HuH-7 (cell line): Measurements from ENCODE around the gene DSP.

Experiments used
- DNase-seq: peaks from one replicate; pipeline ENCODE4 v3.0.0; 2011; ENCODE audit warnings: low spot score

Gene DSP

GRCh38 chr6:7604506-7604905 lies 63.0 kb downstream of the DSP start:
- DNase-seq, result no peak

- no peak for DNase-seq
Observed at GRCh38 chr6:7615611-7616383, 74.3 kb downstream of the DSP start.

DNA sequence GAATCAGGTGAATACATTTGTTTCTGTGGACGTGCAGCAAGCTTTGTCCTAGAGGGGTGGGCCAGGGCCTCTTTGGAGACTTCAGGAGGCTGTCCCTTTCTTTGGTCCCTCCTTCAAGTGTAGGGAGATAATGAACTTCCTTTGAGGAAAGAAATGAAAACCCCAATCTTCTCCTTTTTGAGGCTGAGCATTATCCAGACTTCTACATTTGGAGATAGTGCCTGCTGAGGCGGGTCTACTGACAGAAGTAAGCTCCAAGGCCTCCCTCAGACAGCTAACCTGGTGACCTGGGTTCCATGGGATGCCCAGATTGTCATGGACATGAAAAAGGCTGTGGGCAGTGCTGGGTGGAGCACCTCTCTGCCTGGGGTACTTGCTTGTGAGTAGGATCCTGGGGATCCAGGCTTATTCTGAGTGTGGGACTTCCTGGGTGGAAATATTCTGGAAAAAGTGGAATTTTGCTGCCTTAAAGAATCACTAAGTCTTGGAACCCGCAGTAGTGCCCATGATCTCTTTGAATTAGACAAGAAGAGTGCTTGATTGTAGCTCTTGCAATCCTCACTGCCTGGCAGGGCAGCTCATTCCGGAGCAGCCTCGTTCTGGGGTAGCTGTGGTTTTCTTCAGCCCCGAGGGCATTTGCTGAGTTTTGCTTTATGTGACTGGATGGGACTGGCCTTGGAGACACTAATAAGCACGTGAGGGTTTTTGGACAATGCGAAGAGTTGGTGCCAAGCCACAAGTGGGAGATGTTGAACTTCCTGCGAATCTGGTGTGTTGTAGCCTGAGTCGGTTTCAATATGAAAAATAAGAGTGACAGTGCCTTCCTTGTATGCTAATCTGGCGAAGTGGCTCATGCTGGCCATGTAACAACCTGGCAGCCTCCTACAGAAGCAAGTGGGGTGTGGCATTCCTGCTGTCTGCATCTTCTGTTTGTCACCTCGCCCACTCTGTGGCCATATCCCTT lies 76.6 kb downstream of the DSP start:
- DNase-seq, result no peak

DNA sequence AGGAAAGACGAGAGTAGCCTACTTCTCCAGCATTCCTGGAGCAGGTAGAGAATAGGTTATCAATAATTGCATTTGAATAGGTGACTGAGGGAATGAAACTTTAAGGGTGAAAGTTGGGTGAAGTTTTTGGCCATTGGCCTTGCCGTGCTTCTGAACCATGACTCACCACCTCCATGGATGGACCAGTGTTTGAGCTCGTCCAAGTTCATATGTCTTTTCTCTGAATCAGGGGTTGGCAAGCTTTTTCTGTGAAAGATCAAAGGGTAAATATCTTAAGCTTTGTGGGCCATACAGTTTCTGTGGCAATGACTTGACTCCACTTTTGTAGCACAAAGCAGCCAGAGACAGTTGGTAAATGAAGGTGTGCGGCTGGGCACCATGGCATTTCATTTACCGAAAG lies 80.3 kb downstream of the DSP start:
- DNase-seq, result no peak

GRCh38 chr6:7624796-7625710 lies 83.6 kb downstream of the DSP start:
- no peak for DNase-seq

- DNase-seq, result no peak
Observed at GRCh38 chr6:7628479-7628878, 87.0 kb downstream of the DSP start.

DNA sequence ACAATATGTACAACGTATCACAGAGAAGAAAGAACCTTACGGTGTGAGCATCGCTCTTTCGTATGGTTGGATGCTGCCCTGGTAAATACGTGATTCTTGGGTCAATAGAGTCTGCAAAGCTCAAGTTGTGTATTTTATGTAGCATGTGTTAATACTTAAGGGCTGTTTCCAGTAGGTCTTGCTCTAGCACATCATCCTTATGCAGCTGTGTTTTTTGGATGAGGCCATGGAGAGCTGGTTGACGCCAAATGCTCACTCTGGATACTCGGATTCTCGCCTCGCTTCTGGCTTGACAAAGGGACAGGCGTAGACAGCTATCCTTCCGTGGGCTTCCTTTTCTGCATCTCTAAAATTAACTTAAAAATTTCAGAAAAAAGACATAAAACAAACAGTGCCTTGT lies 87.4 kb downstream of the DSP start:
- no peak for DNase-seq

- no peak for DNase-seq
Observed at GRCh38 chr6:7629321-7629720, 87.8 kb downstream of the DSP start.

GRCh38 chr6:7630792-7631191 lies 89.3 kb downstream of the DSP start:
- no peak for DNase-seq

DNA sequence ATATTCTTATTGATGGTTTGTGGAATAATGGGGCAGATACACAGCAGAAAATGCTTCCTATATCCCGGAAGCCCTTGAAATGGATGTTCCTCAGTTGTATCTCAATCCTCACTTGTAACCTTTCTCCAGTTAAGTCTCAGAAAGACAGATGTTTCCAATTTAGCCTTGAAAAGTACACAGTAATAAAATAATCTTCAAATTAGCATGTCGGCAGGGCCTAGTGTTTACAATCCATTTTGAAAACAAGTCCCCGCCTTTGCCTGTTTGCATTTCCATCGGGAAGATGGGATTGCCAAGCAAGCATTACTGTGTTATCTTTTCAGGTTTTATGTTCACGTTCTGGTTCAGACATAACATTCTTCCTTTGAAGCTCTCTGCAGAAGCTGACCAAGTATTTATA lies 90.0 kb downstream of the DSP start:
- no peak for DNase-seq

GRCh38 chr6:7632501-7633290 lies 91.2 kb downstream of the DSP start:
- DNase-seq, result no peak

DNA sequence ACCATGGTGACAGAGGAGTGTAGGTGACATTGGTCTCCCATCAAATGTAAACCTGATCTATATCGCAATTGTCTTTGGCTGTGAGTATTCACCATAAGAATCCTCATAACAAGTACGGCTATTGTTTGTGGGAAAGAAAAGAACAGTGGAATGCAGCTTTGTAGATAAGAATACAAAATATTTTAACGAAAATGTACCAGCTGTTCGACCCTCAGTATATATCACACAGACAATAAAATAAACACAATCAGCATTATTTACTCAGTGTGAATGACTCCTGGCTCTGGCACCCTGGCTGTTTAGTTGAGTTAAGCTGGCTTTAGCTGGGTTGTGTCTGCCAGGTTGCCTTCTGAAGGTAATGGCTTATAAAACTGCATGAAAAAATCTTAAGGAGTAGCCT lies 91.9 kb downstream of the DSP start:
- DNase-seq, result no peak

DNA sequence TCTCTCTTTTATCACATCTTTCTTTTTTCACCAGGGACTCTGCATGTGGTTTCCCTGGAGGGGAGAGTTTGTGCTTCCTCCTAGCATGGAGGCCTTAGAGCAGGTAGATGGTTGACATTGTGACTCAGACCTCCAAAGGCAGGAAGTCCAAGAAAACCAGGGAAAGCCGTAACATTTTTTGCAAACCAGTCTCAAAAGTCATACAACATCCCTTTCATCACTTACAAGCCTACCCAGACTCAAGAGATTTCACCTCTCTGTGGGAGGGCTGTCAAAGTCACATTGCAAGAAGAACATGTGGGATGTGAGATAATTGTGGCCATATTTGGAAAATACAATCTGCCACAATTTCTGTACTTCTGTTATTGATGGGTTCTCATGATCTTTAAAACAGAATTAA lies 94.7 kb downstream of the DSP start:
- no peak for DNase-seq
